Ovary (tissue), 9 donors: ENCODE data around the gene PRR22. TPM values are rescaled to one million over a fixed set of nuclear protein-coding genes. Genes with fewer than 3 reads are reported as not detected.

Source experiments
- DNase-seq, 5 donors: peaks; one replicate each; pipeline ENCODE4 v3.0.0-alpha.2; 2019 to 2020
- H3K27ac ChIP-seq, 2 donors: fragments of 200-600 bp; one replicate each; pipeline versions ENCODE4 v1.5.1 to v1.8.0; 2019 to 2022
- H3K27me3 ChIP-seq: fragments of 200-600 bp; one replicate; pipeline ENCODE4 v1.8.0; 2022
- H3K36me3 ChIP-seq: fragments of 200-600 bp; sonication (generic); one replicate; pipeline ENCODE4 v1.5.1; 2019
- H3K4me1 ChIP-seq: one replicate; pipeline ENCODE4 v1.8.1; 2013; ENCODE audit warnings: mild to moderate bottlenecking, moderate library complexity; ENCODE audit not compliant: insufficient read depth
- H3K4me3 ChIP-seq: fragments of 200-600 bp; sonication (generic); one replicate; pipeline ENCODE4 v1.5.1; 2017
- H3K9me3 ChIP-seq, 2 donors: fragments of 200-600 bp in 1 of 2; sonication (generic) in 1 of 2; one replicate each; pipeline versions ENCODE4 v1.5.1 to v1.8.1; 2013 to 2019; ENCODE audit warnings: mild to moderate bottlenecking in 1 of 2, moderate library complexity in 1 of 2
- EP300 ChIP-seq: sonication (generic); formaldehyde crosslinking; IDR thresholded peaks from one replicate; pipeline ENCODE4 v1.6.1; 2017; ENCODE audit warnings: antibody characterized with exemption
- POLR2A ChIP-seq: fragments of 450-650 bp; IDR thresholded peaks from one replicate; pipeline ENCODE4 v1.6.1; 2017; ENCODE audit warnings: antibody characterized with exemption, mild to moderate bottlenecking, moderate library complexity
- WGBS, 3 donors: extraction: QIAGEN DNeasy Blood & Tissue Kit in 1 of 3; methylation state at CpG; one replicate each; pipeline versions ENCODE4 v1.1.5 to v1.1.7; 2013 to 2017; 5-methylcytosine and 5-hydroxymethylcytosine counted together
- intact Hi-C, 4 donors: fragments of 100-400 bp; cut with DNase I; formaldehyde crosslinking; loops; one replicate each; pipeline versions ENCODE4 v1.11.0 to v1.15.1; 2022 to 2023
- polyA plus RNA-seq, 2 donors: library from polyadenylated mRNA; stranded (reverse); fragments of 200-250 nt in 1 of 2; fragments of 350-450 nt in 1 of 2; fragmentation: Illumina TruSeq in 1 of 2; extraction: RNeasy Lipid Tissue Mini Kit (QIAGEN cat#74804) in 1 of 2; gene quantifications; one replicate each; pipeline ENCODE4 v1.2.3, GENCODE V29; 2013 to 2014
- total RNA-seq, 7 donors: library from RNA; depleted of rRNA in 2 of 7; stranded (reverse); fragments of >200 nt in 2 of 7; fragmentation: NEBNext Ultra II Directional in 3 of 7; extraction: Animal tissue kit (Norgen Biotek cat#: 25700) in 3 of 7; gene quantifications; one replicate each; pipeline versions ENCODE4 v1.1.0 to v1.2.4, GENCODE V29; 2016 to 2023
- TF ChIP-seq, protein P1 (sequence below), 3 donors: fragments of 450-650 bp in 2 of 3; fragments of 200-600 bp in 1 of 3; IDR thresholded peaks; one replicate each; pipeline versions ENCODE4 v1.5.1 to v1.8.0; 2016 to 2022; ENCODE audit warnings: antibody characterized with exemption in 3 of 3, mild to moderate bottlenecking in 1 of 3
- donor health status: DM: no; HTN: no; CAD: no; lungs with moderate emphysema.
- donor health status: DM: no; HTN: no; CAD: no.
- donor health status: Bipolar disorder and iron deficiency.
- donor health status: DM: yes; HTN: yes; CAD: no.
- donor health status: DM: no; HTN: no; CAD: no.
- donor health status: DM: yes; HTN: yes; CAD: no.

Gene PRR22
- total and polyA plus RNA-seq, 9 donors: 0.24 to 3.8 (median 2.0) TPM; not detected in 1

GRCh38 chr19:5809469-5809868 is 24.9 kb upstream of the PRR22 start:
- H3K36me3 ChIP-seq: no peaks in the 10 kb centered on the region
- DNase-seq: no peak
- H3K4me3 ChIP-seq: no peak overlapping the region
- H3K9me3 ChIP-seq: no peaks in the 10 kb centered on the region
- H3K4me1 ChIP-seq: no peaks in the 10 kb centered on the region
- intact Hi-C loops: loop anchor here in 1 of 4 donors (10.0 kb wide), 1 partner anchor 85 kb away; no protein-coding TSS in a partner anchor
- no peak overlapping the region for H3K27ac ChIP-seq
- 55 to 69% (median 66%) methylated on average over 10 of the region's 10 CpGs for WGBS, 3 donors
- TF ChIP-seq, protein P1, sequence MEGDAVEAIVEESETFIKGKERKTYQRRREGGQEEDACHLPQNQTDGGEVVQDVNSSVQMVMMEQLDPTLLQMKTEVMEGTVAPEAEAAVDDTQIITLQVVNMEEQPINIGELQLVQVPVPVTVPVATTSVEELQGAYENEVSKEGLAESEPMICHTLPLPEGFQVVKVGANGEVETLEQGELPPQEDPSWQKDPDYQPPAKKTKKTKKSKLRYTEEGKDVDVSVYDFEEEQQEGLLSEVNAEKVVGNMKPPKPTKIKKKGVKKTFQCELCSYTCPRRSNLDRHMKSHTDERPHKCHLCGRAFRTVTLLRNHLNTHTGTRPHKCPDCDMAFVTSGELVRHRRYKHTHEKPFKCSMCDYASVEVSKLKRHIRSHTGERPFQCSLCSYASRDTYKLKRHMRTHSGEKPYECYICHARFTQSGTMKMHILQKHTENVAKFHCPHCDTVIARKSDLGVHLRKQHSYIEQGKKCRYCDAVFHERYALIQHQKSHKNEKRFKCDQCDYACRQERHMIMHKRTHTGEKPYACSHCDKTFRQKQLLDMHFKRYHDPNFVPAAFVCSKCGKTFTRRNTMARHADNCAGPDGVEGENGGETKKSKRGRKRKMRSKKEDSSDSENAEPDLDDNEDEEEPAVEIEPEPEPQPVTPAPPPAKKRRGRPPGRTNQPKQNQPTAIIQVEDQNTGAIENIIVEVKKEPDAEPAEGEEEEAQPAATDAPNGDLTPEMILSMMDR (IDR thresholded peaks at IDR 0.05): no peak
- TF ChIP-seq POLR2A: no peak
- TF ChIP-seq EP300: no peak
- no peaks in the 10 kb centered on the region for H3K27me3 ChIP-seq

DNA sequence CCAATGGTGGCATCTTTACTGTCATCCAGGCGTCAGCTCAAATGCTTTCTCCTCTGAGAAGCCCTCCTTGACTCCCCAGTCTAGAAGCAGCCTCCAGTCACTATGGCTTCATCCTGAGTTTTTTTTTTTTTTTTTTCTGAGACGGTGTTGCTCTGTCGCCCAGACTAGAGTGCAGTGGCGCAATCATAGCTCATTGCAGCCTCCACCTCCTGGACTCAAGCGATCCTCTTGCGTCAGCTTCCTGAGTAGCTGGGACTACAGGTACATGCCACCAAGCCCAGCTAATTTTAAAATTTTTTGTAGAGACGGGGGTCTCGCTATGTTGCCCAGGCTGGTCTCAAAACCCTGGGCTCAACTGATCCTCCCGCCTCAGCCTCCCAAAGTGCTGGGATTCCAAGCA is 24.5 kb upstream of the PRR22 start:
- H3K36me3 ChIP-seq: no peaks in the 10 kb centered on the region
- H3K4me1 ChIP-seq: no peaks in the 10 kb centered on the region
- no peak for DNase-seq
- no peak overlapping the region for H3K4me3 ChIP-seq
- TF ChIP-seq, protein P1 (IDR thresholded peaks at IDR 0.05): no peak
- TF ChIP-seq EP300 (no peak), POLR2A (no peak)
- H3K27ac ChIP-seq: no peak overlapping the region
- H3K9me3 ChIP-seq: no peaks in the 10 kb centered on the region
- intact Hi-C loops: loop anchor here in 1 of 4 donors (10.0 kb wide), 1 partner anchor 86 kb away; no protein-coding TSS in a partner anchor
- WGBS, 3 donors: 86 to 90% (median 87%) methylated on average over 9 of the region's 9 CpGs
- H3K27me3 ChIP-seq: no peaks in the 10 kb centered on the region

DNA sequence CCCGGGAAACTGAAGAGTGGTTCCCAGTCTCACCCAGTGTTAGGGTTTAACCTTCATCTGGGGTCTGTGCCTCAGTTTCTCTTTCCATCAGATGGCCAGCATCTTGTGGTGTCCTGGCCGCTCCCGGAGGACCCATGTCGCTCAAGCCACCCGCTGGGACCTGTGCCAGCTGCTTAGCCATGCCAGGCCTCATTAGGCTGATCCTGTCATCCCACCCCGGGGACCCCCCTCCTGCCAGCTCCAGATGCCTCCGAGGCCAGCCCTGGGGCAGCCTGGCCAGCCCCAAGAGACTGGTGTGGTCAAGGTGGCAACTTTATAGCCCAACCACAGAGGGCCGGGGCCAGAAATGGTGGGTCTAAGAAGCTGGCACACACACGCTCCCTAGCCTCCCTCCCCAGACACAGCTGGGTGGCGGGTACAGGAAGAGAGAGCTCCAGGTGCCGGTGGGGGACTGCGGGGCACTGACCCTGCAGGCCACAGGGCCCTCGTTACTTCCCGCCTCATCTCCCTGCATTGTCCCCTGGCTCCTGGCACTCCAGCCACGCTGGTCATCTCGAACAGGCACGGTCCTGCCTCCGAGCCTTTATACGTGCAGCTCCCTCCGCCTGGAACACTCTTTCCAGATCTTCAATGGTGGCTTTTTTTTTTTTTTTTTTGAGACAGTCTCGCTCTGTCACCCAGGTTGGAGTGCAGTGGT is 23.7 kb upstream of the PRR22 start:
- H3K9me3 ChIP-seq: no peaks in the 10 kb centered on the region
- H3K36me3 ChIP-seq: no peaks in the 10 kb centered on the region
- intact Hi-C loops: loop anchor here in 1 of 4 donors (10.0 kb wide), 1 partner anchor 87 kb away; no protein-coding TSS in a partner anchor
- peaks cover 2% of the 10 kb centered on the region for H3K4me1 ChIP-seq
- TF ChIP-seq EP300 (no peak), POLR2A (no peak)
- TF ChIP-seq, protein P1 (IDR thresholded peaks at IDR 0.05): no peak
- H3K4me3 ChIP-seq: no peak overlapping the region
- no peak for DNase-seq
- WGBS, 3 donors: 82 to 89% (median 83%) methylated on average over 19 to 21 of the region's 21 CpGs
- H3K27me3 ChIP-seq: no peaks in the 10 kb centered on the region
- no peak overlapping the region for H3K27ac ChIP-seq

DNA sequence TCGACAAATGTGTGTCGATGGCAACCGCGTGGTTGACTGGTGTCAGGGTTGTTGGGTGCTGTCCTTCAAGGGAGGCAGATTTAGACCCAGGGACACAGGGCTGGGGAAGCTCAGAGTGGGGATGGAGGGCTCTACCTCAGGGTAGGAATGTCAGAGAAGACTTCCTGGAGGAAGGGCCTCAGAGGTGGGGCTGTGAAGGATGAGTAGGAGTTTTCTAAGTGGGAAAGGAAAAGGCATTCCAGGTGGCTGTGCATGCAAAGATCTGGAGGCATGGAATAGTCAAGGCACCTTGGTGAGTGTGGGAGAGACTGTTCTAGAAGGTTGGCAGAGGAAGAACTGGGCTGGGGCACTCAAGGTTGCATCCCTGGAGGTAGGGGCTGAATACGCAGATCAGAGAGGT is 22.4 kb upstream of the PRR22 start:
- intact Hi-C loops: loop anchor here in 1 of 4 donors (10.0 kb wide), 1 partner anchor 88 kb away; no protein-coding TSS in a partner anchor
- DNase-seq: no peak
- Histone ChIP-seq H3K4me3 (no peak overlapping the region), H3K36me3 (no peaks in the 10 kb centered on the region), H3K4me1 (peaks cover 2% of the 10 kb centered on the region), H3K27me3 (no peaks in the 10 kb centered on the region), H3K27ac (no peak overlapping the region), H3K9me3 (no peaks in the 10 kb centered on the region)
- TF ChIP-seq POLR2A (no peak), EP300 (no peak)
- TF ChIP-seq, protein P1 (IDR thresholded peaks at IDR 0.05): no peak
- WGBS, 3 donors: 85 to 90% (median 88%) methylated on average over 5 of the region's 5 CpGs
